A673 (cell line): Measurements from ENCODE around the gene SCAMP4. TPM values are rescaled to one million over a fixed set of nuclear protein-coding genes. Genes with fewer than 3 reads are reported as not detected.
"Not testable (repeated sequence)": the region's sequence is repeated elsewhere in the genome, so short reads cannot be mapped to it uniquely, and the experiment has no call there.

Experiments used
- BruUV-seq: library from RNA; stranded (reverse); fragments of 400-500 nt; replicated peaks from 2 replicates; lab custom pipeline; 2021; lab: Mats Ljungman, UMichigan
- CTCF ChIA-PET: fragments of 300-600 bp; sonication (Branson Sonifier 250); formaldehyde crosslinking; loops from one replicate; lab custom pipeline; 2022; ENCODE audit warnings: antibody characterized with exemption; lab: Charles Lee
- POLR2A ChIA-PET: fragments of 300-600 bp; sonication (Branson Sonifier 250); formaldehyde crosslinking; loops from one replicate; lab custom pipeline; 2022; ENCODE audit warnings: antibody characterized with exemption; ENCODE audit not compliant: low non-redundant PET; lab: Charles Lee
- DNase-seq: peaks from one replicate; pipeline ENCODE4 v3.0.0-alpha.2; 2015; ENCODE audit warnings: low spot score
- H3K27ac ChIP-seq: fragments of 200-600 bp; sonication (generic); 2 replicates; pipeline ENCODE4 v1.5.1; 2016; ENCODE audit warnings: mixed run types, low read depth, mild to moderate bottlenecking, mixed read lengths, antibody characterized with exemption, low read length; ENCODE audit not compliant: poor library complexity, severe bottlenecking
- H3K27me3 ChIP-seq: fragments of 200-600 bp; sonication (generic); replicated peaks from 2 replicates; pipeline ENCODE4 v1.6.1; 2017; ENCODE audit warnings: mixed run types, low read depth, mild to moderate bottlenecking, mixed read lengths, antibody characterized with exemption, low read length; ENCODE audit not compliant: insufficient read depth, poor library complexity
- H3K36me3 ChIP-seq: fragments of 200-600 bp; sonication (generic); 2 replicates; pipeline ENCODE4 v1.6.1; 2016; ENCODE audit warnings: mixed run types, mild to moderate bottlenecking, mixed read lengths, antibody characterized with exemption, low read length; ENCODE audit not compliant: insufficient read depth, poor library complexity, severe bottlenecking
- H3K4me1 ChIP-seq: fragments of 200-600 bp; sonication (generic); 2 replicates; pipeline ENCODE4 v1.6.1; 2017; ENCODE audit warnings: mixed run types, mild to moderate bottlenecking, mixed read lengths, antibody characterized with exemption, low read length; ENCODE audit not compliant: insufficient read depth, poor library complexity, severe bottlenecking
- H3K4me3 ChIP-seq: fragments of 200-600 bp; sonication (generic); 2 replicates; pipeline ENCODE4 v1.5.1; 2016; ENCODE audit warnings: low read depth, mixed run types, mild to moderate bottlenecking, mixed read lengths, low read length; ENCODE audit not compliant: poor library complexity, severe bottlenecking
- H3K9me3 ChIP-seq: fragments of 200-600 bp; sonication (generic); 2 replicates; pipeline ENCODE4 v1.6.1; 2016; ENCODE audit warnings: mixed run types, low read depth, mild to moderate bottlenecking, mixed read lengths, antibody characterized with exemption, low read length; ENCODE audit not compliant: poor library complexity, severe bottlenecking
- EZH2 ChIP-seq: fragments of 200-600 bp; sonication (generic); IDR thresholded peaks from 2 replicates; pipeline ENCODE4 v1.6.1; 2017; ENCODE audit warnings: borderline replicate concordance, low read depth, mild to moderate bottlenecking, mixed read lengths, antibody characterized with exemption, low read length; ENCODE audit not compliant: poor library complexity, severe bottlenecking
- intact Hi-C: fragments of 100-400 bp; cut with micrococcal nuclease; formaldehyde crosslinking; loops from one replicate; pipeline ENCODE4 v1.10.0; 2022; ENCODE audit not compliant: unreplicated experiment
- total RNA-seq: library from RNA; stranded (reverse); gene quantifications from 2 replicates; pipeline ENCODE4 v1.2.3, GENCODE V29; 2021
- TF ChIP-seq, protein P1 (sequence below): fragments of 300-800, 200-600 bp; sonication (generic); conservative IDR thresholded peaks from 2 replicates; pipeline ENCODE4 v1.5.1; 2017; ENCODE audit warnings: low read depth, mild to moderate bottlenecking, antibody characterized with exemption, low read length, moderate library complexity, mixed read lengths

The SCAMP4 gene
- total RNA-seq, 1 experiment from 2014 or later, result 88.4 TPM

DNA sequence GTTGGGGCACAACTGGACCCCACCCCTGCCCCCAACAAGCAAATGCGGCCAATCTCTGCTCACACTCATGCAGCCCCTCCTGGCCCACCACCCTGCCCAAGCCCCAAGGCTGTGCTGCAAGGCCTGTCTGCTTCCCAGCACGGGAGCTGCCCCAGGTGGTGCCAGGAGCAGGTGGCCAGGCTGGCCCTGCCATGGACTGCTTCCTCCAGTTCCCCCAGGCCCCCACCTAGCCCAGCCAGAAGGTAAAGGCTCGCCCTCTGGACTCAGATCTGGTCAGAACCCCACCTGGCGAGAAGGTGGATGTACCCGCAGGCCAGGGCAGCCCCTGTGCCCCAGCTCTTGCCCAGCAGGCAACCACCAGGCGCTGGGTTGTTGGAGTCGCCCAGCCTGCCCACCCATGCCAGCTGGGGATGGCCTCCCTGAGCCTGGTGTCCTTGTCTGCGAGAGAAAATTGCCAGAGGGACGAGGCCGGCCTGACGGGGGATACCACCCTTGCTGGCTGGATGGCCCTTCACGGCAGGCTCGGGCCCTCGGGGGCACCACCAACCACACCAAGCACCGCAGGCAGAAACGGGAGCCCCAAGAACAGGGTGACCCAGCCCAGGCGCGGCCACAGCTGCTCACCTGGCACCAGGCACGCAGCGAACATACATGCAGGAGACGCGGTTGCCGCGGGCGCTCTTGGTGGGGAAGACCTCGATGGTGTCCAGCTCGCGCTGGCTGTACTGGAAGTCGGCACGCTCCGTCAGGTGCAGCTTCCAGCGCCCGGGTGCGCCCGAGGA, 24.4 kb upstream of the SCAMP4 start:
- TF ChIP-seq EZH2, result no peak
- TF ChIP-seq, protein P1, sequence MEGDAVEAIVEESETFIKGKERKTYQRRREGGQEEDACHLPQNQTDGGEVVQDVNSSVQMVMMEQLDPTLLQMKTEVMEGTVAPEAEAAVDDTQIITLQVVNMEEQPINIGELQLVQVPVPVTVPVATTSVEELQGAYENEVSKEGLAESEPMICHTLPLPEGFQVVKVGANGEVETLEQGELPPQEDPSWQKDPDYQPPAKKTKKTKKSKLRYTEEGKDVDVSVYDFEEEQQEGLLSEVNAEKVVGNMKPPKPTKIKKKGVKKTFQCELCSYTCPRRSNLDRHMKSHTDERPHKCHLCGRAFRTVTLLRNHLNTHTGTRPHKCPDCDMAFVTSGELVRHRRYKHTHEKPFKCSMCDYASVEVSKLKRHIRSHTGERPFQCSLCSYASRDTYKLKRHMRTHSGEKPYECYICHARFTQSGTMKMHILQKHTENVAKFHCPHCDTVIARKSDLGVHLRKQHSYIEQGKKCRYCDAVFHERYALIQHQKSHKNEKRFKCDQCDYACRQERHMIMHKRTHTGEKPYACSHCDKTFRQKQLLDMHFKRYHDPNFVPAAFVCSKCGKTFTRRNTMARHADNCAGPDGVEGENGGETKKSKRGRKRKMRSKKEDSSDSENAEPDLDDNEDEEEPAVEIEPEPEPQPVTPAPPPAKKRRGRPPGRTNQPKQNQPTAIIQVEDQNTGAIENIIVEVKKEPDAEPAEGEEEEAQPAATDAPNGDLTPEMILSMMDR, result no peak
- Histone ChIP-seq H3K27me3 (no peaks in the 10 kb centered on the region), H3K9me3 (no peaks in the 10 kb centered on the region), H3K4me1 (peaks cover 12% of the 10 kb centered on the region), H3K4me3 (no peak overlapping the region), H3K27ac (no peak overlapping the region), H3K36me3 (no peaks in the 10 kb centered on the region)
- DNase-seq, result no peak
- BruUV-seq, result no TSS peak
- intact Hi-C loops, result no loop called here
- ChIA-PET POLR2A (no interaction called here), CTCF (no interaction called here)

DNA sequence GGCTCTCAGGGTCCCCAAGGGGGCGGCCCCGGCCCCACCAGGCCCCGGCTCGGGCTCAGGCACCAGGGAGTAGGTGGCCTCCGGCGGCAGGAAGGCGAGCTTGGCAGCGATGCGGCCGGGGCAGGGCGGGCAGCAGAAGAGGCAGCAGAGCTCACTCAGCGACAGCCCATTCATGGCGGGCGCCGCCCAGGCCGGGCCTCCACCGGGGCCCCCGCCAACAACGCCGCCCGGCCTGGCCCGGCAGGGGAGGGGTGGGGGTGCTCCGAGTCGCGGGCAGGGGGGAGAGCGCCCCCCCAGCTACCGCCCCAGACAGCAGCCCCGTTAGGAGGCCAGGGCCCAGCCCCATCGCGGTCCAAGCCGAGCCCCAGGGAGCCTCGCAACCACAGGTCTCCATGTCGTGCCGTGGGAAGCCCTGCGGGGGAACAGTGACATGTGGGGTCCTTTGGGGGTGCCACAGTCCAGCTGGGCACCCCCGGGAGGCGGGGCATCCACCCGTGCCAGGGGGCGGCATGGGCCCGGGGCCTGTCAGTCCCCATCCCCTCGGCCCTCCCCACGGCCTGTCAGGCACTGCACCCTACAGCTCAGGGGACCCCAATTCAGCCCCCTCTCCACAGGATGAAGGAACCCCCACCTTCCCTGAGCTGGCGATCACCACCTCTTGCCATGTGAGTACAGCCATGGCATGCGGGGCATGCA, 23.7 kb upstream of the SCAMP4 start:
- CTCF ChIA-PET, BruUV-seq, H3K36me3 ChIP-seq, POLR2A ChIA-PET, H3K9me3 ChIP-seq, H3K4me3 ChIP-seq, intact Hi-C loops, H3K27ac ChIP-seq, DNase-seq, H3K27me3 ChIP-seq, H3K4me1 ChIP-seq: not testable (repeated sequence)

DNA sequence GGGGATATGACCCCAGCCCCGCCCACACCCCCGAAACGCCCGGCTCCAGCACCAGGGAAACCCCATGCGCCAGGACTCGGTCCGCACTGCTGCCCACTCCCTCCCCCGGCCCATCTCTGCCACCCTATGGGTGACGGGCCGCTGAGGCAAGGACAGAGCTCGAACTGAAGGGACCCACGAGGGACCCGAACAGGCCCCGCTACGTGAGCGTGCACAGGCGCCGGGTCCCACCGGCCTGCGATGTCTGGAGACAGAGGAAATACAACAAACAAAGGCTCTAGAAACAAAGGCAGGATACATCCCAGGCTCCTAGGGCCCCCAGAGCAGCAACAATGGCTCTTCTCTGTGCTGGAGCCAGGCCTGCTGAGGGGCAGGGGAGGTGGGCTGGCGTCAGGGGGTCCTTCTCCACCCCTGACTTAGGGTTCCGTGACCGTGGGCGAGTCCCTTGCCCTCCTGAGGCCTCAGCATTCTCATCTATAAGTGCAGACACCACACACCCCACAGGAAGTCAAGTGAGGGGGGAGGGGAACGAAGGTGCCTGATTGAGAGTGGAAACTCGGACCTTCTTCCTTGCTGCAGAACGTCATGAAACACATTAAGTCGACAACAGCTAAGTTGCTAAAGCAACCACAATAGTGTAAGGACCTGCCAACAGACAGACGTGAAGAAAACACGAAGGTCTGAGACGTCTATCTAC, 23.0 kb upstream of the SCAMP4 start:
- TF ChIP-seq, protein P1, result no peak
- no peak for TF ChIP-seq EZH2
- no peaks in the 10 kb centered on the region for H3K27me3 ChIP-seq
- H3K9me3 ChIP-seq, result no peaks in the 10 kb centered on the region
- no peak overlapping the region for H3K4me3 ChIP-seq
- BruUV-seq, result no TSS peak
- peak overlapping the region; percentile 18 for H3K27ac ChIP-seq
- no peak for DNase-seq
- no peaks in the 10 kb centered on the region for H3K36me3 ChIP-seq
- ChIA-PET POLR2A (no interaction called here), CTCF (no interaction called here)
- intact Hi-C loops, result no loop called here
- peaks cover 7% of the 10 kb centered on the region for H3K4me1 ChIP-seq
